Smooth muscle cell (in vitro differentiated cells): ENCODE measurements around the gene ATG7. TPM values are rescaled to one million over a fixed set of nuclear protein-coding genes. Genes with fewer than 3 reads are reported as not detected.
A peak's percentile ranks its signal among the peaks of the same experiment; 100 is the strongest.

Experiments
- DNase-seq: peaks from one replicate; lab custom pipeline; 2025; ENCODE audit not compliant: unreplicated experiment; lab: John Stamatoyannopoulos, UW
- H2AFZ ChIP-seq: fragments of 200-600 bp; sonication (generic); 2 replicates; pipeline ENCODE4 v1.6.0; 2016; ENCODE audit warnings: antibody characterized with exemption, low read depth, mild to moderate bottlenecking
- H3F3A ChIP-seq: fragments of 200-600 bp; sonication (generic); 2 replicates; pipeline ENCODE4 v1.6.0; 2017; ENCODE audit warnings: antibody characterized with exemption, low read depth
- H3K27ac ChIP-seq: fragments of 200-600 bp; sonication (generic); 2 replicates; pipeline ENCODE4 v1.5.1; 2016; ENCODE audit warnings: low read depth, mild to moderate bottlenecking
- H3K27me3 ChIP-seq: fragments of 200-600 bp; sonication (generic); 2 replicates; pipeline ENCODE4 v1.6.1; 2016; ENCODE audit warnings: low read depth, mild to moderate bottlenecking
- H3K36me3 ChIP-seq: fragments of 200-600 bp; sonication (generic); 2 replicates; pipeline ENCODE4 v1.5.1; 2016; ENCODE audit warnings: low read depth
- H3K4me1 ChIP-seq: fragments of 200-600 bp; sonication (generic); 2 replicates; pipeline ENCODE4 v1.5.1; 2016; ENCODE audit warnings: low read depth
- H3K4me2 ChIP-seq: fragments of 200-600 bp; sonication (generic); 2 replicates; pipeline ENCODE4 v1.6.0; 2016; ENCODE audit warnings: mild to moderate bottlenecking
- H3K4me3 ChIP-seq: fragments of 200-600 bp; sonication (generic); 2 replicates; pipeline ENCODE4 v1.5.1; 2016; ENCODE audit warnings: mild to moderate bottlenecking
- H3K79me2 ChIP-seq: fragments of 200-600 bp; sonication (generic); 2 replicates; pipeline ENCODE4 v1.6.0; 2016; ENCODE audit warnings: low read depth, mild to moderate bottlenecking
- H3K9ac ChIP-seq: fragments of 200-600 bp; sonication (generic); 2 replicates; pipeline ENCODE4 v1.6.0; 2016; ENCODE audit warnings: low read depth
- H3K9me3 ChIP-seq: fragments of 200-600 bp; sonication (generic); replicated peaks from 2 replicates; pipeline ENCODE4 v1.5.1; 2016; ENCODE audit warnings: low read depth
- H4K20me1 ChIP-seq: fragments of 200-600 bp; sonication (generic); 2 replicates; pipeline ENCODE4 v1.6.0; 2016; ENCODE audit warnings: low read depth
- WGBS: methylation state at CpG from one replicate; pipeline ENCODE4 v1.1.7; 2016; ENCODE audit warnings: low lambda C conversion rate; 5-methylcytosine and 5-hydroxymethylcytosine counted together
- polyA plus RNA-seq: library from polyadenylated mRNA; unstranded; fragments of >200 nt; fragmentation: Nextera tagmentation; extraction: Ambion mirVana; gene quantifications from 2 replicates; pipeline ENCODE4 v1.2.1, GENCODE V29; 2016
- total RNA-seq: library from RNA; depleted of rRNA; stranded (reverse); fragments of >200 nt; gene quantifications from 2 replicates; pipeline ENCODE4 v1.2.3, GENCODE V29; 2014
- TF ChIP-seq, protein P1 (sequence below): fragments of 200-600 bp; sonication (generic); IDR thresholded peaks from 2 replicates; pipeline ENCODE4 v1.5.1; 2017; ENCODE audit warnings: borderline replicate concordance, mild to moderate bottlenecking, antibody characterized with exemption; ENCODE audit not compliant: insufficient read depth, poor library complexity, severe bottlenecking

ATG7 gene
- total and polyA plus RNA-seq, 2 experiments from 2014 or later = 19.4 to 40.3 TPM

DNA sequence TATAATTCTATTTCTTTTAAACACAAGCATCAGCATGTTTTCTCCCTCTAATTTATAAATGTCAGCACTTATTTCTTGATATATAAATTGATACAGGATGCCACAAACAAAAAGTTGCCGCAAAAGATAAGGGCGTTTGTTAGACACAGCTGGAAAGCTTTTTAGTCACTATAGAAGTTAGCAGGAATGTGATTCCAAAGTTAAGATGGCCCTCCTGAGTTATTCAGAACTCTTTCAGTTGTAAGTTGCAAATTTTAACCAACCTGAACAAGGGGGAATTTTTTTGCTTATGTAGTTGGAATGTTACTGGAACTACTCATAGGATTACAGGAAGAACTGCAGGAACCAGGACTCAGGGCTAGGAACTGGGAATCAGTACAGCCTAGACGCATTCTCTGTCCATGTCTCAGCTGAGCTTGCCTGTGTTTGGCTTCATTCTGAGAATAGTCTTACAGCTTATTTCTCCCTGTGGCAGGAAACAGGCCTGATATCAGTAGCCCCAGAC, 205.3 kb downstream of the ATG7 start:
- Histone ChIP-seq H3K4me1 (peaks cover 32% of the 10 kb centered on the region), H3K9ac (peak overlapping the region; percentile 70), H3K4me3 (no peak overlapping the region), H3F3A (peaks cover 26% of the 10 kb centered on the region), H3K79me2 (no peaks in the 10 kb centered on the region), H3K27me3 (no peaks in the 10 kb centered on the region), H2AFZ (no peak overlapping the region), H3K9me3 (no peaks in the 10 kb centered on the region), H3K4me2 (peak overlapping the region; percentile 77), H3K36me3 (no peaks in the 10 kb centered on the region), H3K27ac (peak overlapping the region; percentile 96), H4K20me1 (no peaks in the 10 kb centered on the region)
- TF ChIP-seq, protein P1, sequence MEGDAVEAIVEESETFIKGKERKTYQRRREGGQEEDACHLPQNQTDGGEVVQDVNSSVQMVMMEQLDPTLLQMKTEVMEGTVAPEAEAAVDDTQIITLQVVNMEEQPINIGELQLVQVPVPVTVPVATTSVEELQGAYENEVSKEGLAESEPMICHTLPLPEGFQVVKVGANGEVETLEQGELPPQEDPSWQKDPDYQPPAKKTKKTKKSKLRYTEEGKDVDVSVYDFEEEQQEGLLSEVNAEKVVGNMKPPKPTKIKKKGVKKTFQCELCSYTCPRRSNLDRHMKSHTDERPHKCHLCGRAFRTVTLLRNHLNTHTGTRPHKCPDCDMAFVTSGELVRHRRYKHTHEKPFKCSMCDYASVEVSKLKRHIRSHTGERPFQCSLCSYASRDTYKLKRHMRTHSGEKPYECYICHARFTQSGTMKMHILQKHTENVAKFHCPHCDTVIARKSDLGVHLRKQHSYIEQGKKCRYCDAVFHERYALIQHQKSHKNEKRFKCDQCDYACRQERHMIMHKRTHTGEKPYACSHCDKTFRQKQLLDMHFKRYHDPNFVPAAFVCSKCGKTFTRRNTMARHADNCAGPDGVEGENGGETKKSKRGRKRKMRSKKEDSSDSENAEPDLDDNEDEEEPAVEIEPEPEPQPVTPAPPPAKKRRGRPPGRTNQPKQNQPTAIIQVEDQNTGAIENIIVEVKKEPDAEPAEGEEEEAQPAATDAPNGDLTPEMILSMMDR = no peak
- no peak for DNase-seq
- 26% methylated on average over 3 of the region's 3 CpGs for WGBS

DNA sequence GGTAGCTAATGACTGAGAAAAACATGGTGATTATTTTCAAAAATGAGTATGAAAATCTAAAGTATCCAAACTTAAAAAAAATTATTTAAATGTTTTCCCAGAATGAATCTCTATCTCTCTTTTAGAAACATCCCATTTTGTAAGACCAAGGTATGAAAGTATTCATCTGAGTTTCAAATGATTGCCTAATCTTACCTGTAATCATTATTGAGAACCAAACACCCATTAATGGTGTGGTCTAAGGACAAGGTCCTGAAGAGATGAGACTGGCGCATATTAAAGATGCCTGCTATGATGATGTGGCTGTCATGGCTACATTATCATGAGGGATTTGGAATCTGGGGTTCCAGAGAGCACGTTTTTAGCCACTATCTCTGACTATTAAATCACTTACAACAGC, 206.0 kb downstream of the ATG7 start:
- no peak for DNase-seq
- no peaks in the 10 kb centered on the region for H3K36me3 ChIP-seq
- WGBS = 52% methylated on average over 2 of the region's 2 CpGs
- no peak overlapping the region for H3K4me3 ChIP-seq
- peaks cover 32% of the 10 kb centered on the region for H3K4me1 ChIP-seq
- no peak overlapping the region for H2AFZ ChIP-seq
- H3K79me2 ChIP-seq = no peaks in the 10 kb centered on the region
- TF ChIP-seq, protein P1 = no peak
- H3F3A ChIP-seq = peaks cover 26% of the 10 kb centered on the region
- peak overlapping the region; percentile 70 for H3K9ac ChIP-seq
- peak overlapping the region; percentile 77 for H3K4me2 ChIP-seq
- H3K27me3 ChIP-seq = no peaks in the 10 kb centered on the region
- no peaks in the 10 kb centered on the region for H3K9me3 ChIP-seq
- H3K27ac ChIP-seq = peak overlapping the region; percentile 96
- H4K20me1 ChIP-seq = no peaks in the 10 kb centered on the region

DNA sequence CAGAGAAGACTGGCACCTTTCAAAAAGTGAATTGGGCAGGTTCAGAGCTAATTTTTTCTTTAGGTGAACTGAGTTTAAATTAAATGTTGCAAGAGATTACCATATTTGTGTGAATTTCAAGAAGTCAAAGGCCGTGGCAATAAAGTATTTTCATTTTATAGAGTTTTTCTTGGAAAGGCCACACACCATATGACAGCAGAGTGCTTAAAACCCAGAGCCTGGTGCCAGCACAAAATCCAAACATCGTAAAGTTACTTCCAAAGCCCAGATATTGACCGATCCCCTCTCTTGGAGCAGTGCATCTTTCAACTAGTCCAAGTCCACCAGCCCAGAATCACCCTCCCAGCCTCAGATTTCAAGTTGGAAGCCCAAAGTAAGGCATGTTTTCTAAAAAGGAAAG, 207.0 kb downstream of the ATG7 start:
- TF ChIP-seq, protein P1 = no peak
- H3K9ac ChIP-seq = no peak overlapping the region
- no peaks in the 10 kb centered on the region for H3K79me2 ChIP-seq
- H4K20me1 ChIP-seq = no peaks in the 10 kb centered on the region
- H3K4me1 ChIP-seq = peaks cover 32% of the 10 kb centered on the region
- H3F3A ChIP-seq = peaks cover 26% of the 10 kb centered on the region
- no peak for DNase-seq
- no peaks in the 10 kb centered on the region for H3K27me3 ChIP-seq
- H3K36me3 ChIP-seq = no peaks in the 10 kb centered on the region
- no peak overlapping the region for H2AFZ ChIP-seq
- peak overlapping the region; percentile 77 for H3K4me2 ChIP-seq
- no peaks in the 10 kb centered on the region for H3K9me3 ChIP-seq
- 39% methylated on average over 3 of the region's 3 CpGs for WGBS
- no peak overlapping the region for H3K4me3 ChIP-seq
- H3K27ac ChIP-seq = peak overlapping the region; percentile 96

- Histone ChIP-seq H4K20me1 (no peaks in the 10 kb centered on the region), H3K4me3 (no peak overlapping the region), H3K79me2 (no peaks in the 10 kb centered on the region), H3K36me3 (no peaks in the 10 kb centered on the region), H3K4me1 (peaks cover 32% of the 10 kb centered on the region), H3K9ac (no peak overlapping the region), H3K27me3 (no peaks in the 10 kb centered on the region), H3K27ac (no peak overlapping the region), H3F3A (peaks cover 26% of the 10 kb centered on the region), H2AFZ (no peak overlapping the region), H3K4me2 (no peak overlapping the region), H3K9me3 (no peaks in the 10 kb centered on the region)
- DNase-seq = no peak
- TF ChIP-seq, protein P1 = no peak
- WGBS = 57% methylated on average over 7 of the region's 7 CpGs
Measured at GRCh38 chr3:11480663-11481298, 208.6 kb downstream of the ATG7 start.
